NB4 (cell line): ENCODE measurements around the gene XPO4.

Experiments
- CTCF ChIP-seq: IDR thresholded peaks from one replicate; pipeline ENCODE4 v1.5.1; 2012; ENCODE audit warnings: low read depth, low read length
- MYC ChIP-seq: IDR thresholded peaks from 2 replicates; pipeline ENCODE4 v1.6.1; 2011; ENCODE audit warnings: low read depth, low read length
- POLR2A ChIP-seq: IDR thresholded peaks from 2 replicates; pipeline ENCODE4 v1.6.1; 2011; ENCODE audit warnings: mild to moderate bottlenecking; ENCODE audit not compliant: insufficient read length; ENCODE audit errors: extremely low read depth

- no peak for TF ChIP-seq CTCF
- TF ChIP-seq POLR2A, result no peak
- no peak for TF ChIP-seq MYC
These were observed 55.2 kb downstream of the XPO4 start for GRCh38 chr13:20847296-20847695.
